GM21717 (cell line): ENCODE data around the gene IL20RA.
A peak's percentile ranks its signal among the peaks of the same experiment; 100 is the strongest.
"Not testable (repeated sequence)": the region's sequence is repeated elsewhere in the genome, so short reads cannot be mapped to it uniquely, and the experiment has no call there.

Source experiments
- ATAC-seq: cut with Tn5 transposase; IDR thresholded peaks from one replicate; pipeline ENCODE4 v1.9.1; 2021; ENCODE audit warnings: mild to moderate bottlenecking, moderate library complexity; ENCODE audit not compliant: unreplicated experiment

IL20RA gene

DNA sequence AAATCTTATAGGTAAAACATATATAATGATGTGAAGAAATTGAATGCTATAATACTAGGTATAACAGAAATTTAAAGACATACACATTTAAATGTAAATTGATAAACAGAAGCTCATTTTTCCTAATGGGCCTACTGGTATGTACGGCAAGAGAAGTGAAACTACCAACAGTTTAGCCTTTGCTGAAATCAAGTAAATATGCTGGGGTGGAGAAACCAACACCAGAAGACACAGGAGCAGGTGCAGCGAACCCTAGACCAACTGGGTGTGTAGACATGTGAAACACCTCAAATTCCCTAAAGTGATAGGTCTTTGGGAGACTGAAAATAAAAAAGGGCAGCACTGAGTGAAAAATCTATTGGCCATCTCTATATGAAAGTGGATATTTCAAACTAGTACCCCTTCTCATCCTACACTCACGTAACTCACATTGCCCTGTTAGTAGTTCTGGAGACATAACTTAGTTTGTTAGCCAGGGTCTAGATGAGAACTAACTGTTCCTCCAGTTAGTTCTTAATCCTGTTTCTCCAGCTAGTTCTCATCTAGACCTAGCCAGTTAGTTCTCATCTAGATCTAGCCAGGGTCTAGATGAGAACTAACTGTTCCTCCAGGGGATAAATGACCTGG is 69.6 kb downstream of the IL20RA start:
- ATAC-seq = no peak

- ATAC-seq = not testable (repeated sequence)
Observed at GRCh38 chr6:136973781-136974180, 71.0 kb downstream of the IL20RA start.

GRCh38 chr6:136971609-136972008 is 73.2 kb downstream of the IL20RA start:
- ATAC-seq = no peak

DNA sequence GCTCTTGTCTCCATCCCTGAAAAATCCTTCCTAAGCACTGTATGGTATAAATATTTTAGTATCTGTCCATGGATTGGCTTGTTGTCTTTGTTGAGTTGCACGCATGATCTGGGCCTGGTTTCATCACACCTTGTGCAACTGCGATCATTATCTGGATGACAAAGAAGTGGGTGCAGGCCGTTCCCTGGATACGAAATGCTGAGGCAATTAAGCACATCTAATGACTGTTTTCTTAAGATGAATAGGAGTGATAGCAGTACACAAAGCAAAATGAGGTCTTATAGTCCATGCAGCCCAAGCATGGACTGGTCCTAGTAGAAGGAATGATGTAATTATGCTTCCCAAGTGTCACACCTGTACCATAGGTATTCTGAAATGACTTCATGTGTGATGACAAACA is 74.8 kb downstream of the IL20RA start:
- no peak for ATAC-seq

DNA sequence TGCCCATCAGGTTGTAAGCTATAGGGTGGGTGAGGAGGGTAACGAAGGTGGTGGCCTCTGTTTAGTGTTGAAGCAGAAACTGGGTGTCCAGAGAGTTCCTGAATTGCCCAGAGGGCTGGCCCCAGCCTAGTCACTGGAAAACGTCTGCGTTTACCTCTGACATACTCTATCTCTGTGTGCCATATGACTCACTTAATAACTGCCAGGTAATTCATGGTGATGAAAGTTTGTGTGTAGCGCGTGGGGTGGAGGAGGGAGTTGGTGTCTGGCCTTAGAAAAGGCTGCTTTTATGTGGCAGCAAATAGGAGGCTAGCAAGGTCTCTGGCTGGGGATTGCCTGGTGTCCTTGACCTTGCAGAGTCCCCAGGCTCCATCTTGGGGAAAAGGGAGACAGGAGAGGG is 75.3 kb downstream of the IL20RA start:
- no peak for ATAC-seq

GRCh38 chr6:136968837-136969236 is 75.9 kb downstream of the IL20RA start:
- no peak for ATAC-seq

GRCh38 chr6:136967876-136968752 is 76.7 kb downstream of the IL20RA start:
- peak; percentile 93 for ATAC-seq

GRCh38 chr6:136964398-136964797 is 80.4 kb downstream of the IL20RA start:
- no peak for ATAC-seq

- no peak for ATAC-seq
Observed at GRCh38 chr6:136963259-136963658, 81.5 kb downstream of the IL20RA start.

DNA sequence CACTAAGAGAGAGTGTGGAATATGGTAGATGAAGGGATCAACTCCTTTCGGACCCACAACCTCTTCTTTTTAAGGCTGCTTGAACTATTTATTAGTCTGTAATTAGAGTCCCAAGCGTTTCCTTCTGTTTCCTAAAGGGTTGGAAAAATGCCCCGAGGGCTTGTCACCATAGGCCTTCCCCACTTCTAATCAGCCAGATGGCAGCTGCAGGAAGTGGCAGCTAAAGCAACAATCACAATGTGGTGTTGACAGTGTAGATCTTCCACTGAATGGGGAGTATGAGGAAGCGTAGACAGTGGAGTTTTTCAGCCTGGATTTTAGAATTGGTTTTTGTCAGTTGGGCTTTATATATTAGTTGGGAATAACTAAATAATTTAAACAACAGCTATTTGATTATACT is 82.1 kb downstream of the IL20RA start:
- no peak for ATAC-seq

DNA sequence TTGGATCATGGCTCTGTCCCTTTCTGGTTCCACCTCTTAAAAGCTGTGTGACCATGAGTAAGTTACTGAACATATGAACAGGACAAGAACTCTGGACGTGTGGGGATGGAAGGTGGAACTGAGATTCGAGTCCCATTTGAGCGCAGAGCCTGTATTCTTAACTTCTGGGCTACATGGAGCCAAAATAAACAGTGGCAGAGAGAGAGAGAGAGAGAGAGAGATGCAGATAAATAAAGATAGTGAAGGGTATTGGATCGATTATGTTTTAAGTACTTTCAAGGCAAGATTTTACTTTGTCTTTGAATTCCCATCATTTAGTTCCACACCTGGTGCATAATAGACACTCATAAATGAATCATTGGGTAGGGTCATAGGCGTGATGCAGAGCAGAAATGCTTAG is 82.9 kb downstream of the IL20RA start:
- ATAC-seq = no peak

GRCh38 chr6:136960781-136961180 is 84.0 kb downstream of the IL20RA start:
- no peak for ATAC-seq

DNA sequence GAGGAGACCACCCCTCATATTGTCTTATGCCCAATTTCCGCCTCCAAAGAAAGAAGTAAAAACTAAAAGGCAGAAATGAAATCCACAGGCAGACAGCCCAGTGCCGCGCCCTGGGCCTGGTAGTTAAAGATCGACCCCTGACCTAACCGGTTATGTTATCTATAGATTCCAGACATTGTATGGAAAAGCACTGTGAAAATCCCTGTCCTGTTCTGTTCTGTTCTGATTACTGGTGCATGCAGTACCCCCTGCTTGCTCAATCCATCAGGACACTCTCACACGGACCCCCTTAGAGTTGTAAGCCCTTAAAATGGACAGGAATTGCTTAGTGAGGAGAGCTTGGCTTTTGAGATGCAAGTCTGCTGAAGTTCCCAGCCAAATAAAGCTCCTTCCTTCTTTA is 84.8 kb downstream of the IL20RA start:
- ATAC-seq = not testable (repeated sequence)

GRCh38 chr6:136959471-136959891 is 85.3 kb downstream of the IL20RA start:
- no peak for ATAC-seq

DNA sequence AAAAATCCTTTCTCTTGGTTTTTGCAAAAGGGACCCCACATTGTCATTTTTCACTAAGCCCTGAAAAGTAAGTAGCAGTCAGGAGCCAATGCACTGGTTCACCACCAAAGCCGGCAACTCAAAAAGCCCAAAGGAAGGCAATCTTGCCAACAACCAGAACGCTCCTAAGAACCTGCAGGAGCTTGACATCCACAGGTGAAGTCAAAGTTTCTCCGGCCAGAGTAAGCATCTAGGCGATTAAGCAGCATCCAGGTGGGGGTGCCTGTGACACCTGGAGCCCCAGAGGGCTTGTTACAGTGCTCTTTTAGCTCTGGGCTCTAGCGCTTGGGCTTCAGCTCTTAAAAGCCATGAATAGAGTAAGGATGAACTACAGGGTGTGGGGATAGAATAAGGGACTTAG is 86.6 kb downstream of the IL20RA start:
- ATAC-seq = no peak

DNA sequence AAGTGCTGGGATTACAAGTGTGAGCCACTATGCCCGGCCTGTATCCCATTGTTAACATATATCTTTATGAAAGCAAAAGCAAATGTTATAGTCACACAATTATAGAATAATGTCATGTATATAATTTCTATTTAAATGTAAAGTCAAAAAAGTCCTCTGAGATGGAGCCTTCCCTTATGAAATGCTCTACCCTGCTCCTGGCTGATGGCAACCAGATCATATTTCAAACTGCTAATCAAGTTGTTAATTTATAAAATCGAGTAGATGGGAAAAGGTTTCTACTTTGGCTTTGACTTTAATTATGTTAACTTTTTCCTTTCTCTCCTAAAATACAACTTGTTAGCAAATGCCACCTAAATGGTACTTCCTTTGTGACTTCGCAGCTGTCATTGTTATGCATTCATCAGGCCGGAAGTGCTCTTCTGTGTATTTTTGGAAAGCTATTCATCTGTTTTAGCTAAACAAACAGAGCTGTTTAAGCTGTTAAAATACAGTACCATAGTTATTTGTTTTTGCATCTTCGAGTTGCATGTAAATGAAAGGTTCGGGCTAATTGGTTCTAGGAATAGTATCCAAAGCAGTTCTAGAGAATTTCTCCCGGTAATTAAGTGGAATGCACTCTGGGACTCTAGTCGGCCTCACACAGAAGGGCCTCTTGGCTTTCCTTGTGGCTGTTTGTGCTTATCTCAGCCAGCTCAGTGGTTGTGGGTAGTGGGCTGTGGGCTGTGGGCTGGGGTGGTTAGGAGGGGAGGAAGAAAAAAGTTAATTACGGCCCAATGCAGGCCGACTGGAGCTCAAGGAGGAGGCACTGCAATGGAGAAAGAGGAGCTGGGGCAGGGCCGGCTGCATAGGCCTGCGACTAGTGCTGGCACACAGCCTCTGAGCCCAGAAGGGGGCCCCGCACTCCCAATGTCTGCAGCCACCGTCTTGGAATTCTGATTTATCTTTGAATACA is 87.9 kb downstream of the IL20RA start:
- ATAC-seq = no peak

GRCh38 chr6:136955123-136955522 is 89.6 kb downstream of the IL20RA start:
- ATAC-seq = no peak

DNA sequence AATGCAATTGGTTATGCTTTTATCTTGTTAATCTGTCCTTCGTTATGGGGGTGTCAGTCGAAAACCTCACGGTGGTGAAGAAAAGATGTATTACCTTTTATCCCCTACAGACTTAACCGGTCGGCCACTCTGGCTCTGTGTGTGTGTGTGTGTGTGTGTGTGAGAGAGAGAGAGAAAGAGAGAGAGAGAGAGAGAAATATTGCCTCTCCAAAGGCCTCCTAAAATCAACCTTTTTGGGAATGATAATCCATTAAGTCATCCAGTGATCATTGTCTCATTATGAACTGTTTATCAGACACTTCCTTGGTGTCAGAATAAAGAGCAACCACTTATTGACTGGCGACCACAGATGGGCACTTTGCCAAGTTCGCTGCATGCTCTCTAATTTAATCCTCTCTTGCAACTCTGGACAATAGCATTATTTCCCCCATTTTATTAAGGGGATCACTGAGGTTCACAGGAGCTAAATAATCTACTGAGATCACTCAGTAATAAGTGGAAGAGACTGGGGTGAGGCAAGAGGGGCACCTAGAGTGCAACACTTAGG is 92.0 kb downstream of the IL20RA start:
- no peak for ATAC-seq

DNA sequence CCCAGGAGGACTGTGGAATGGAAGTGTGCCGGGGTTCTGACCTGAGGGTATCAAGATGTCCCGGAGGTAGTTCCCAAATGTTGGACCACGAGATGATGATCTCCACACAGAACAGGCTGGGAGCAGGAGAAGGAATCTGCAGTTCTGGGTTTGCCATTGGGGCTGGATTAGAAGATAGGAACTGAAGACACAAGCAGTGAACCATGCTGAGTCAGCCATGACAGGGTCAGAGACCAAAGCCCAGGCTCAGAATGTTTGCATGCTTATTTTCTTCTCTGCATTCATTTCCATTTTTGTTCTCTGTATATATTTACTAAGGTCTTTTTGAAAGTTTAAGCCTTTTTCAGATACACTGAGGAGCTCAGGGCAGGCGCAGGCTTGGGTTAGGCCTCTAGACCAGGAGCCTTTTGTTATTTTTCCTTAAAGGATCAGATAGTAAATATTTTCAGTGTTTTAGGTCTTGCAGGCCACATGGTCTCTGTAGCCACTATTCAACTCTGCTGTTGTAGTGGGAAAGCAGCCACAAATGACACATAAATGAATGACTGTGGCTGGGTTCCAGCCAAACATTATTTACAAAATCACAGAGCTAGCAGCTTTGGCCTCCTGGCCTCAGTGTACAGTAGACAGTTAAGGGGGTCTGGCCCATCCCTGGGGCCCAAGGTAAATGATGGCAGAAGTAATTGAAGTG is 94.2 kb downstream of the IL20RA start:
- ATAC-seq = no peak
